AG04449 (cell line): ENCODE results near the gene SLC22A17.
"Not testable (repeated sequence)": the region's sequence is repeated elsewhere in the genome, so short reads cannot be mapped to it uniquely, and the experiment has no call there.

Source experiments
- CTCF ChIA-PET: fragments of 350-600 bp; formaldehyde crosslinking; extraction: SDS; loops from one replicate; lab custom pipeline; 2021; ENCODE audit warnings: antibody characterized with exemption; lab: Yijun Ruan, JAX
- POLR2A ChIA-PET: fragments of 400-600, 350-600 bp; formaldehyde crosslinking; extraction: SDS; loops from one replicate; lab custom pipeline; 2020; ENCODE audit warnings: antibody characterized with exemption, inconsistent platforms; lab: Yijun Ruan, JAX
- DNase-seq: peaks from one replicate; pipeline ENCODE4 v3.0.0-alpha.2; 2010; ENCODE audit warnings: low read depth, low spot score
- H3K4me3 ChIP-seq: 2 replicates; pipeline ENCODE4 v1.5.1; 2011; ENCODE audit warnings: low read depth, mild to moderate bottlenecking, control low read depth, low read length
- TF ChIP-seq, protein P1 (sequence below): IDR thresholded peaks from one replicate; pipeline ENCODE4 v1.5.1; 2011; ENCODE audit warnings: mild to moderate bottlenecking, moderate library complexity, low read length, control low read depth, inconsistent platforms; ENCODE audit not compliant: insufficient read depth; ENCODE audit errors: missing control alignments

SLC22A17 gene

DNA sequence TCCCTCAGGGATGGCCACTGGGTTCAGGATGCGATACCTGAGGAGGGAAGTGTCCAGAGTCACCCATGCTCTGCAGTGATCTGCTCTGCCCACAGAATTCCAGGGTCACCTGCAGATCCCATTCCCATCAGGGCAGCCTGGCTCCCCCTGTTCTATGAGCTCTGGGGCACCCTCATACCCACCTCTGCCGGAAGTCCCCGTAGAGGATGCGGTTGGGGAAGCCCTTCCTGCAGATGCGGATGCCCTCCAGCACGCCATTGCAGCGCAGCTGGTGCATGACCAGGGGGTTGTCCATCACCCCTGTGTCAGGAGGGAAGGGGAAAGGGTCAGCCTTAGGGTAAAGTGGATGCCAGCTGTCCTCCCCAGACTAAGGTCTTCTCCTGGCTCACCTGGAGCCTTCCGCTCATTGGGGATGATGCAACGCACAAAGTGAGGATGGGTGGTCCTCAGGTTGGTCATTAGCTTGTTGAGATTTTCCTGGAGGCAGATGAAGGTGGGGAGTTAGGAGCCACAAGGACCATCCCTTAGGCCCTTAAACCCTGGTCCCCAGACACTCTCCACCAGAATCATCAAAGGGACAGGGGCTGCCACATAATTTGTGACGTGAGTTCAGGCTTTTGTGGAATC is 44.2 kb upstream of the SLC22A17 start:
- ChIA-PET POLR2A (no interaction called here), CTCF (interaction anchor here (1.2 kb wide), 1 partner anchor 17 kb away, joined by 7 read pairs; no protein-coding TSS in a partner anchor)
- no peak overlapping the region for H3K4me3 ChIP-seq
- no peak for DNase-seq
- TF ChIP-seq, protein P1, sequence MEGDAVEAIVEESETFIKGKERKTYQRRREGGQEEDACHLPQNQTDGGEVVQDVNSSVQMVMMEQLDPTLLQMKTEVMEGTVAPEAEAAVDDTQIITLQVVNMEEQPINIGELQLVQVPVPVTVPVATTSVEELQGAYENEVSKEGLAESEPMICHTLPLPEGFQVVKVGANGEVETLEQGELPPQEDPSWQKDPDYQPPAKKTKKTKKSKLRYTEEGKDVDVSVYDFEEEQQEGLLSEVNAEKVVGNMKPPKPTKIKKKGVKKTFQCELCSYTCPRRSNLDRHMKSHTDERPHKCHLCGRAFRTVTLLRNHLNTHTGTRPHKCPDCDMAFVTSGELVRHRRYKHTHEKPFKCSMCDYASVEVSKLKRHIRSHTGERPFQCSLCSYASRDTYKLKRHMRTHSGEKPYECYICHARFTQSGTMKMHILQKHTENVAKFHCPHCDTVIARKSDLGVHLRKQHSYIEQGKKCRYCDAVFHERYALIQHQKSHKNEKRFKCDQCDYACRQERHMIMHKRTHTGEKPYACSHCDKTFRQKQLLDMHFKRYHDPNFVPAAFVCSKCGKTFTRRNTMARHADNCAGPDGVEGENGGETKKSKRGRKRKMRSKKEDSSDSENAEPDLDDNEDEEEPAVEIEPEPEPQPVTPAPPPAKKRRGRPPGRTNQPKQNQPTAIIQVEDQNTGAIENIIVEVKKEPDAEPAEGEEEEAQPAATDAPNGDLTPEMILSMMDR: no peak

DNA sequence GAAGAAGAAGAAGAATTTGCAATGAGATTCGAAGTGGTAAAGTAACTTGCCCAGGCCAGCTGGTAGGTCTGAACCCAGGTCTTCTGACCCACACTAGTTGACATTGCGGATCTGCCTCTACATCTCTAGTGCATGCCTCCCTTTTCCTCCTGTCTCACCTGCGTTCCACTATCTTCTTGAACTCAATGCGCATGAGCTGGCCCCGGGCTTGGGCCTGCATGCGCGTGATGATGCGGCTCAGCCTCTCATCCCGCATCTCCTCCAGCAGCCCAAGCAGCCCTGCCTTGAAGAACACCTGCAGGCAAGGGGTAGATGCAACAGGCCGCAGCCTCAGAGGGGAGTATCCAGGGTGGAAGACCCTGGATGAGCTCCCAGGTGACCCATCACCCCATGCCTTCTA is 43.4 kb upstream of the SLC22A17 start:
- no peak overlapping the region for H3K4me3 ChIP-seq
- CTCF ChIA-PET: interaction anchor here (5.1 kb wide), 1 partner anchor 17 kb away, joined by 45 read pairs; no protein-coding TSS in a partner anchor
- TF ChIP-seq, protein P1: no peak
- DNase-seq: no peak
- POLR2A ChIA-PET: no interaction called here

DNA sequence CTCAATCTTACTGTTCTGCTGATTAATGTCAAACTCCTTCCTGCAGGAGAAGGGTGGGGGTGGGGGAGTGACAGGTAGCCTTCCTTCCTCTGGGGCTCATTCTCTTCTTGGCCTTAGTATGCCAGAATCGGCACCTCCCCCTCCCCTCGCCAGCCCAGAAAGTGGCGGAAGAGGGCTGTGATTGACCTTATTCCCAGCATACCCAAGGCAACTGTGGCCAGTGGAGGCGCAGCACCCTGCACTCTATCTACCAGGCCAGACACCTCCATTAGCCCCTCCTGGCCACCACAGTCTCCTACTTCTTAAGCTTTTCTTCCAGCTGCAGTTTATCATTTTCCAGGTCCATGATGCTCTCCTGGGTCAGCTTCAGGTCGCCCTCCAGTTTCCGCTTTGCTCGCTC is 39.9 kb upstream of the SLC22A17 start:
- CTCF ChIA-PET: interaction anchor here (5.1 kb wide), 1 partner anchor 13 kb away, joined by 45 read pairs; no protein-coding TSS in a partner anchor
- no peak for DNase-seq
- no peak overlapping the region for H3K4me3 ChIP-seq
- POLR2A ChIA-PET: no interaction called here
- TF ChIP-seq, protein P1: no peak

DNA sequence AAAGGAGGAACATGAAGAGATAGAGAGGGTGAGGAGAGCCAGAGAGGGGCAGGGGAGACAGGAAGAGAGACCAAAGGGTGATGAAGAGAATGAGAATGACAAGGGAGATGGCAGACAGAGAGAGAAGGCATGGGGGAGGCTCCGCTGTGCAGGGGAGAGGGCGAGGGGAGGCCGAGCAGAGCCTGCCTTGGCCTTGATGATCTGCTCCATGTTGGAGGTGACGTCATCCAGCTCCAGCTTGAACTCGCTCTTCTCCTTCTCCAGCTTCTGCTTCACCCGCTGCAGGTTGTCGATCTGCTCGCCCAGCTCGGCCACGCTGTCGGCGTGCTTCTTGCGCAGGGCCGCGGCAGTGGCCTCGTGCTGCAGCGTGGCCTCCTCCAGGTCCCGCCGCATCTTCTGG is 37.2 kb upstream of the SLC22A17 start:
- POLR2A ChIA-PET, H3K4me3 ChIP-seq, DNase-seq: not testable (repeated sequence)
- CTCF ChIA-PET: interaction anchor here (3.9 kb wide), 1 partner anchor 10 kb away, joined by 20 read pairs; no protein-coding TSS in a partner anchor

- TF ChIP-seq, protein P1: no peak
- ChIA-PET POLR2A (no interaction called here), CTCF (interaction anchor here (3.9 kb wide), 1 partner anchor 10 kb away, joined by 20 read pairs; no protein-coding TSS in a partner anchor)
- DNase-seq: no peak
- no peak overlapping the region for H3K4me3 ChIP-seq
These were observed 36.7 kb upstream of the SLC22A17 start for GRCh38 chr14:23389396-23389795.

GRCh38 chr14:23388996-23389395 is 36.3 kb upstream of the SLC22A17 start:
- DNase-seq: no peak
- ChIA-PET CTCF (interaction anchor here (3.9 kb wide), 1 partner anchor 9 kb away, joined by 20 read pairs; no protein-coding TSS in a partner anchor), POLR2A (no interaction called here)
- TF ChIP-seq, protein P1: no peak
- H3K4me3 ChIP-seq: no peak overlapping the region
